Spleen (tissue), 7 donors: Measurements from ENCODE around the gene CEMP1.
"Not testable (repeated sequence)": the region's sequence is repeated elsewhere in the genome, so short reads cannot be mapped to it uniquely, and the experiment has no call there.

Source experiments
- CTCF ChIP-seq, 11 experiments: fragments of 200-600 bp in 7 of 11; fragments of 450-650 bp in 4 of 11; sonication (generic) in 4 of 11; IDR thresholded peaks in 8 of 11; conservative IDR thresholded peaks in 3 of 11; 1 replicate in 7 of 11; 2 replicates in 4 of 11; pipeline versions ENCODE4 v1.4.0 to v1.8.0; 2016 to 2021; ENCODE audit warnings: antibody characterized with exemption in 11 of 11, inconsistent platforms in 4 of 11, mild to moderate bottlenecking in 1 of 11
- POLR2A ChIP-seq, 3 donors: fragments of 450-650 bp; IDR thresholded peaks; one replicate each; pipeline ENCODE4 v1.5.1; 2017; ENCODE audit warnings: antibody characterized with exemption in 3 of 3, mild to moderate bottlenecking in 1 of 3
- POLR2AphosphoS5 ChIP-seq, 3 donors: sonication (generic); formaldehyde crosslinking; IDR thresholded peaks; one replicate each; pipeline ENCODE4 v1.5.1; 2017; ENCODE audit warnings: antibody characterized with exemption in 3 of 3
- donor health status: DM: no; HTN: no; CAD: no; lungs with moderate emphysema.
- donor health status: DM: no; HTN: no; CAD: no.
- donor health status: DM: no; HTN: no; CAD: no.

DNA sequence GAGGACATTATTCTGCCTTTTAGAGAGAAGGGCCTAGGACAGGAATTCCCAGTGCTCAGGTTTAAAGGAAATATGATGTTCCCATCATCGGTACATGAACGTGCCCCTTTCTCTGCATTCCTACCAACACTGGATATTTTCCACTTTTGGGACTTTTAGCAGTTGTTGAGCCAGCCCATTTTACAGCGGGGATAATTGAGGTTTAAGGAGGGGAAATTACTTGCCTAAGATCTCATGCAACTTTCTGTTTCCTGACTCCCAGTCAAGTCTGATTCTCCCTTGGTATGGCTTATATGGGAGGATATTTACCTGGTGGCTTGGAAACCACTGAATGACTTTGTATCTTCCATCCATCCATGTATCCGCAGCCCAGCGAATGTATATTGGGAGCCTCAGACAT lies 3.1 kb upstream of the CEMP1 start:
- not testable (repeated sequence) for TF ChIP-seq POLR2A (IDR thresholded peaks at IDR 0.05); CTCF (IDR thresholded peaks at IDR 0.05 in 8 of 11, conservative IDR thresholded peaks at IDR 0.05 in 3 of 11); POLR2AphosphoS5 (IDR thresholded peaks at IDR 0.05)
